Measurements from ENCODE around the gene SORCS2.

Gene SORCS2

GRCh38 chr4:7512428-7512827, 320.1 kb downstream of the SORCS2 start:
- DNase-seq (ENCODE audit: low read depth), result no peak

GRCh38 chr4:7512946-7513345, 320.6 kb downstream of the SORCS2 start:
- no peak for DNase-seq (ENCODE audit: low read depth)

DNA sequence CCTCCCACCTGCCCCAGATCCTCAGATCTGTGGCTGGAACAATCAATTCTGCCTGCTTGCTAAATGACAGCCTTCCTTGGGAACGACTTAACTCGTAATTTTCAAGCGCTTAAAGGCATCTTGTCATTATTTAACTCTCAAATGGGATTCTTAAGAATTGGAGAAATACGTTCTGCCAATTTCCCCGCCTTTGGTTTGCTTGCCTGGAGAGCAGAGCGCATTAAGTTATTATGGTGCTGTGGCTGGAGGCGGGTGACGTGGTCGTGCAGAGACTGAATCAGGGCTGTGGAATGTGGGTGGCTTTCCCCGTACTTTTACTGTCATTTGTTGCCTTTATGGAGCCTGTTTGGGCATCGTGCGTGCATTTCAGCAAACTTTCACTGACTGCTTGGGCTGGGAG, 321.3 kb downstream of the SORCS2 start:
- DNase-seq (ENCODE audit: low read depth), result no peak

DNA sequence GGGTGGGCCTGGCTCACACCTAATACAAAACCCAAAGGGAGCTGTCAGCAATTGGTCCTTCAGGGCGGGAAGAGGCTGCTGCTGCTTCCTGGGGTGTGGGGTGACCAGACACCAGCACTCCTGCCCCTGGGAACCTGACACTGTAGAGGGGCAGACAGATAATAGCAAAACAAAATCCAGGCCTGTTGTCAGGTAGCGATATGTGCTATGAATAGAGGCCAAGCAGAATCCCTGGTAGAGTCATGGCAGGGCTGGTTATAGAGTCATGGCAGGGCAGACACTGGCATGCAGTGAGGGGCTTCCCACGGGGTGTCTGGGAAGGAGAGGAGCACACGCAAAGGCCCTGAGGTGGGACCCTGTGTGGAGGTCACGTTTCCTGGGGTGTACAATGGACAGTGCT, 321.9 kb downstream of the SORCS2 start:
- DNase-seq (ENCODE audit: low read depth), result no peak

DNA sequence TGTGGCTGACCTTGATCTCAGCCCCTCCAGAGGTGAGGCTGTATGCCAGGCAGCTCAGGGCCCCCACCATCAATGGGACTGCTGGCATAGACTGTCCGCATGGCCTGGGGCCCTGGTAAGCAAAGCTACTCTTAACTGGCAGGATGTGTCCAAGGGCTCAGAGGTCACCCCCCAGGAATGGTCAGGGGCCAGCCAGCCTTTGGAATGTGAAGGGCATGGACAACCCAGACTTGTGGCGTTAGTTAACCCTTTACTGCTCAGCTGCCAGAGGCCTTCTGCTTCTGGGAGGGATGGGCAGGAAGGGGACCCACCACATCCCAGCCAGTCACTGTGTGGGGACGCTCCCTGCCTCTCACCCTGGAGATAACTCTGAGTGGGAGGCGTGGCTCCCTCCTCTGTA, 322.5 kb downstream of the SORCS2 start:
- DNase-seq (ENCODE audit: low read depth), result no peak

DNA sequence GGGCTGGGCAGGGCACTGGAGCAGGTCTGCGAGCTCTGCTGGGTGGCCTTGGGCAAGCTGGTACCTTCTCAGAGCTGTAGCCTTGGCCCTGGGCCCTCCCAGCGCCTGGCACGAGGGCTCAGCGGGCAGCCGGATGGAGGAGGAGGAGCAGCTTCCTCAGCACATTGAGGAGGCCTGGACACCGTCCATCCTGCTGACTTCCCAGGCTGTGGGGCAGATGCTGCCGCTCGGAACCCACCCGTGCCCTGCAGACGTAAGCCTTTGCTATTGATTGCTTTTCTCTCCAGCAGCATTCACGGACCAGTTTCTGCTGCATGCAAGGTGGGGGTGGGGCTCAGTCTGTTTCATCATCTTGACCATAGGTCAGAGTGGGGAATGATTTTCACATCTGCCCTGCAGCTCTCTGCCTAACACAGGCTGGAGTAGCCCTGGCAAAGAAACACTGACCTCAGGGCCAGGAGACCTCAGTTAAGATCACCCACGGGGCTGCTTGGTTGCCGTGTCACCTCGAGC, 323.1 kb downstream of the SORCS2 start:
- DNase-seq (ENCODE audit: low read depth), result no peak

DNA sequence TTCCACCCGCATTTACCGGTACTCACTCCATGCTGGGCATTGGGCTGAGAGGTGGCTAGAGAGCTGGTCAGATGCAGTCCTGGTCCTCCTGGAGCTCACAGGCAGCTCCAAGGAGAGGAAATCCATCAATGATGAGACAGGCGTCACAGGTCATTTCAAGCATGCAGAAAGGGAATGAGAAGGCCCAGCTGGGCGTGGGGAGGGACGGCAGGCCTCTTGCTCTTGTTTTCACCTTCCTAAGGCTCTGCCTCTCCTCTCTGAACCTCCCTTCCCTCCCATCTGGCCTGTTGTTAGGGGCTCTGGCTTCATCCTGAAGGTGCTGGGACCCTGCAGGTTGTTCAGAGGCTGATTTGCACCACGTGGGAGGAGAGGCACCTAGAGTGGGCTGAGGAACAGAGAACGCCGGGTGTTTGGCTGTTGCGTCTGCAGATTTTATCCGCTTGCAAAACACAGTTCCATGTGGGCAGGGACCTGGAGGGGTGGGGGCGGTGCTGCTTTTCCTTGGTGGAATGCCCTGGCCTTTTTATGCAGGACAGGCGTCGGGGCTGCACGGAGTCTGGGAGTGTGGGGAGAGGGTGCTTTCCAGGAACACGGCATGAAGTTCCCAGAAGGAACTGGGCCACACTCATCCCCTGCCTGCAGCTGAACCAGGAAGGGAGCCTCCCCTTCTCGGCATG, 323.9 kb downstream of the SORCS2 start:
- DNase-seq (ENCODE audit: low read depth), result no peak

DNA sequence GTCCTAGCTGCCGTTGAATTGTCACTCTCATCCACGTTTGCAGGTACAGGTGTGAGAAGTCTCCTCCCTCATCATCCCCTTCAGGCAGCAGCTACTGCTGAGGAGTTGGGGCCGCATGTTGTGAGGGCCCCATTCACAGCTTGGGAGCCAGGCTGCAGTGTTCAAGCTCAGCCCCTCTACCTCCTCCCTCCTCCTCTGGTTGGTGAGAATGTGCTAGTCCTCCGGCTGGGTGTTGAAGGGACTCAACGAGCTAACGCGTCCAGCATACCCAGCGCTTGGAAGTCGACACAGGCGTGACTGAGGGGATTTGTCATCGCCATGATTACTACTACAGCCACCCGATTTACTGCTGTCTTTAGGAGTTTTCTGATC, 324.4 kb downstream of the SORCS2 start:
- no peak for DNase-seq (ENCODE audit: low read depth)

DNA sequence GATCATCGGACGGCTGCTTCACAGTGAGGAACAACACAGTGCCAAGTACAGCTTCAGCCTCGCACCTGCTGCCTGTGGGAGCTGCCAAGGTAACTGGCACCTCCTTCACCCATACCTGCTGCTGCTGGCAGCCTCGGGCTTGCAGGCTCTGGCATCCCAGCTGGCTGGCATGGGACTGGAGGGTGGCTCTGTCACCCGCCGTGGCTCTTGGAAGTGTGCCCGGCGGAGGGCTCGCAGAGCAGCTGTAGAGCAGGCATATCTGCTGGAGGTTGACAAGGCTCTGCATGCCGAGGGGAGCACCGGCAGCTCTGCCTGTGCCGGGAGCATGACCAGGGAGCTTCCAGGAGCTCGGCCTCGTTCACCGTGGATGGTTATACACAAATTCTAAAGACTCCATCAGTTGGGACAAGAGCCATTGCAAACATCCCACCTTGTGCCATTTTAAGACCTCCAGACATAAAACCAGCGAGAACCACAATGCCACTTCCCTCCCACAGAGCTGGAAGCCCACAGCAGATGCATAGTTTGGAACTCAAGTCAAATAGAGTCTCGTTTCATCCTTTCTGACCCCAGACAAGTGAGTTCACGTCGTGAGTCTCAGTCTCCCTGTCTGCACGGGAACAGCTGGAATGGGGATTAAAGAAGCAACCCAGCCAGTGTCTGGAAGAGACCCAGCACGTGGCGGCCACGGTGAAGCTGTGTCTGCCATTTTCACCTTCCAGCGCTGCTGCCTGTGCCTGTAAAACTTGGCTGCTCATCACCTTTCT, 326.7 kb downstream of the SORCS2 start:
- DNase-seq (ENCODE audit: low read depth), result no peak

DNA sequence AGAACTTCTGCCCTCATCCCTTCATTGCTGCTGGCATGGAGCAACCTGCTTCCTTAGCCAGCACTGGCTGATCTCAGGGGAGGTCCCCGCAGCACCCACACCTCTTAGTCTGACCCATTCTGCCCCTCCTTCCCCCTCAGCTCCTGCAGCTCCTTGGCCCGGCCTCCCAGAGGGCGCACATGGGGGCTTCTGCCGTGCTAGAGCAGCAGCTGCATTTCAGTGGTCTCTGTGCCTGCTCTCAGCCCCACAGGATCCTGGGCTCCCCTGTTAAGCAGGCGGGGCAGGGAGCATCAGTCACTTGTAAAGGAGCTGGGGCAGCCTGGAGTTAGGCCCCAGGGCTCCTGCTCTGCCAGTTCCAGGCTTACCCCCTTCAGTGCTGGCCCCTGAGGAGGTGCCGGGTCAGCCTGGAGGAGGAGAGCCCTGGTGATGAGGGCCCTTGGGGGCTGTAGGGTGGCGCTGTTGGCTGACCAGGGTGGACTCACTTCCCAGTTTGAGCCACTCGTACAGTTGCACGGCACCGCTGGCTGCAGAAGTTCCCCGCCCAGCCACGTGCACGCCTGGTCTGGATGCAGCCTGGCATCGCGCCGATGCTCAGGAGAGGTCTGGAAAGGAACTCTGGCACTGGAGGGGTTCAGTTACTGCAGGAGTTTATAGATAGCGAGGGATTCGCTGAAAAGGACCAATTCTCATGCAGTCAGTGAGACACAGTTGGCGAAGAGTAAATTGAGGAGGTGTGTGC, 327.5 kb downstream of the SORCS2 start:
- DNase-seq (ENCODE audit: low read depth), result no peak

- DNase-seq (ENCODE audit: low read depth), result no peak
Measured at GRCh38 chr4:7521666-7522065, 329.3 kb downstream of the SORCS2 start.

- DNase-seq (ENCODE audit: low read depth), result no peak
Measured at GRCh38 chr4:7522452-7523220, 330.3 kb downstream of the SORCS2 start.

DNA sequence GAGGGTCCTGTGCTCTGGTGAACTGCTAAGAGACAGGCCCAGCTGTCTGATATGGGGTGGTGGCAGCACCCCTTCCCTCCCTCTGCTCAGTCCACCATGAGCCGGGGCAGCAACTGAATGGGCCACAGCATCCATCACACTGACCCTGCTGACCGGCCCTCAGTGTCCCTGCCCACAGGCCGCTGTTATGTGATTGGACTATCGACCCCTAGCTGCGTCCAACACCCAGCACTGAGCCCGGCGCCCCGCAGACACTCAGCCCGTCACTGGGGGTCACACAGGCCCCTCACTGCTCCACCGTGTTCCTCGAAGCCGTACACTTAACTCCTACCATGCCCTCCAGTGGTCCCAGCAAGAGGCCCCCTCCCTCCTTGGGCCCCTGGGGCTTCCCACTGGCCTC, 331.2 kb downstream of the SORCS2 start:
- DNase-seq (ENCODE audit: low read depth), result no peak

GRCh38 chr4:7524064-7524682, 331.8 kb downstream of the SORCS2 start:
- no peak for DNase-seq (ENCODE audit: low read depth)

- DNase-seq (ENCODE audit: low read depth), result no peak
Measured at GRCh38 chr4:7524843-7525242, 332.5 kb downstream of the SORCS2 start.

DNA sequence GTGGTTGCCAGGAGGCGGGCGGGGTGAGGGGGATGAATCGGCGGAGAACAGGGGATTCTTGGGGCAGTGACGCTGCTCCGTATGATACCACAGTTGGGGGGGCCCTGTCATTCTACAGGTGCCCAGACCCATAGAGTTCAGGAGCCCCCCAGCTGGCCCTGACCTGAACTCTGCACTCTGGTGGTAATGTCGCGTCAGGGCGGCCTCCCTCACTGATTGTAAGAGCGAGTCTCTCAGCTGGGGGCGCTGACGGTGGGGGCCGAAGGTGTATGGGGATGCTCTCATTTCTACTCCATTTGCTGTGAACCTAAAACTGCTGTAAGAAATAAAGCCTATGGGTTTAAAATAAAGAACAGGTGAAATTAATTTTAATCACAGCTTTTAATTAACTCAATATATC, 334.2 kb downstream of the SORCS2 start:
- no peak for DNase-seq (ENCODE audit: low read depth)

DNA sequence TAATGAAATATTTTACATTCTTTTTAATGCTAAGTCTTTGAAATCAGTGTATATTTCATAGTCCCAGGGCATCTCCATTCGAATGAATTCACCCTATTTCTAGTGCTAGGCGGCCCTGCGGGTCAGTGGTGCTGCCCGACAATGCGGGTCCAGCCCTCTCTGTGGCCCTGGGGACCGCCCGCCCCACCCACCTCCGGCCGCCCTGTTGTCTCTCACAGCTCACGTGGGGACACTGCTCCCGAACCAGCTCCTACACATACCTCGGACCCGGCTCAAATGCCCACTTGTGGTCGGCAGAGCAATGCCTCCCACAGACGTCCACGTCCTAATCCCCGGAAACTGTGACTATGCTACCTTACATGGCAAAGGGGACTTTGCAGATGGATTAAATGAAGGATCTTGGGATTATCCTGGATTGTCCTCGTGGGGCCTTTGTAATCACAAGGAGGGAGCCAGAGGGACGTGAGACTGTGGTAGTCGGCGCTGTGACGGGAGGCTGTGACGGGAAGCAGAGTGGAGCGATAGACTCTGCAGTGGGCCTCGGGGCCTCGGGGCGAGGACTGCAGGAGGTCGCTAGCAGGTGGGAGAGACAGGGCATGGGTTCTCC, 334.7 kb downstream of the SORCS2 start:
- no peak for DNase-seq (ENCODE audit: low read depth)

DNA sequence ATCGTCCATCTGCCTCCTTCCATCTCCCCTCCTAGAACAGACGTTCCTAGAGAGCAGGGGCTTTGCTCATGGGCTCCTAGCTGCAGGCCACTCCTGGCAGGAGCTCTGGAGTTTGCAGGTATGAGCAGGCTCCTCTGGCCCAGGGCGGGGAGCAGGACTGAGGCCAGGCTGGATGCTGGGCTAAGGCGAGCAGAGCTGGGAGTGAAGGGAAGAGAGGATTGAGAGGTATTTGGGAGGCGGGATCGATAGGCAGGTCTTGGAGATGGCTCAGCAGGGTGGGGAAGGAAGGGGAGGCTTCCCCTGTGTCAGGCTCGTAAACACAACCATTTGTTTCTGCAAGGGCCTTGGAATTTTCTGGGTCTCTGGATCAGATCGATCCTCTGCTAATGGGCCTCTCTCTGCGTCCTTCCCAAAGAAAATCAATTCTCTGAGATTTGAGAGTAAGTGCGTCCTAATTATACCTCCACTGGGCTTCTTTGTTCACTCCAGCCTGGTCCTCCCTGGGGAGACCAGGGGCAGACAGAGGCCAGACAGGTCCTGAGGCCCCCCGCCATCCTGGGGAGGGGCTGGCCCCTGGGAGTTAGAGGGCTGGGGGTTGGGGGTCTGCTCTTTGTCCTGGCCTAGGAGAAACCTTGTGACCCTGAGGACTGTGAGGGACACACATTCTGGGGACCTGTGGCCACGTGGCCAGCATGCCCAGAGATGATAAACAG, 337.2 kb downstream of the SORCS2 start:
- DNase-seq (ENCODE audit: low read depth), result no peak

DNA sequence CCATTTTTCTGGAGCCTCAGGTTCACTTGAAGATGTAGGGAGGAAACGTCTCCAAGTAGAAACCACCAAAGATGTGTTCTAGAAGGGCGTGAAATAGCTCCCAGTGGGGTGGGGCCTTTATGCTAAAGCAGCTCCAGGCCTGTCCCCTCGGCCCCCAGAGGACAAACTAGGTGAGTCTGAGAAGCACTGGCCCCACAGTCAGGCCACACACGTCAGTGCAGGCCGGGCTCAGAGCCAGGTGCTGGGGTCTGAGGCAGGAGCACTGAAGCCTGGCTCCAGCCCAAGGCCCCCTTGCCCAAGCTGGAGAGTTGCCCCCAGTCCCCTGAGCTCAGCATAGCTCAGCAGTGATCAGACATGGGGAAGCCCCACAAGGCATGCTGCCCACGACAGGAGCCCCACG, 337.7 kb downstream of the SORCS2 start:
- DNase-seq (ENCODE audit: low read depth), result no peak

GRCh38 chr4:7530932-7531639, 338.7 kb downstream of the SORCS2 start:
- DNase-seq (ENCODE audit: low read depth), result no peak

Data from stimulated activated CD8-positive, alpha-beta memory T cell treated with anti-CD3 and anti-CD28 coated beads, Interleukin-15, amount 100 ng/mL, for 24 hours (primary cell).